DMS153 treated with DMSO at 0.1 percent for 48 hours (cell line): Measurements from ENCODE around the gene AGER.
"Not testable (repeated sequence)": the region's sequence is repeated elsewhere in the genome, so short reads cannot be mapped to it uniquely, and the experiment has no call there.

Experiments used
- DNase-seq: peaks from one replicate; lab custom pipeline; 2025; ENCODE audit not compliant: unreplicated experiment; lab: John Stamatoyannopoulos, UW

Gene AGER

DNA sequence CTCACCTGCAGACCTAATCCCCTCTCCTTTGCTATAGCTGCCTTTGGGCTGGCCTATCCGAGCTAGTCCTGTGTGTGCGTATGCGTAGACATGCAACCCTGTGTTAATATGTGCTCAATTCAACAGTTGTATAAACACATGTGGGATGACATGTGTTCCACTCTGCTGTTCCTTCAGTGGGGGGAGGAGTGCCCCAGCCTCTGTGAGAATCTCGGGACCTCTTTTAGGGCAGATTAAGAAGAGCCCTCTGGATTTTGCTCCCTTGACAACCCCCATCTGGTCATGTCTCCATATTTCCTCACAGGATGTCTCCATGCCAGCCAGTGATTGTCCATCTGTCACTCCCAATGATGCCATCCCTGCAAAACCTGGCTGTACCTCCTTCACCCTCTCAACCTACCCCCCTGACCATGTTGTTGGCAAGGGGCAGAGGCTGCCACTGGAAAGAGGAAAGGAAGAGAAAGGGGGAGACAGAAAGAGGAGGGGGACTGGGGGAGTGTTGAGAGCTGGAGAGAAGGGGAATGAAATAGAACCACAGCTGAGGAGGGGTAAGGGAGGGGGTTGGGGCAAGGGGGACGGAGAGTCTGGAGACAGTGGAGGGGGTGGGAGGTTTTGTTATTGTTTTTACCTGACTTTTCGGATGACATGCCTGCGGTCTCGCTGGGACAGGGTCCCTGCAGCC lies 32.7 kb downstream of the AGER start:
- DNase-seq: no peak

DNA sequence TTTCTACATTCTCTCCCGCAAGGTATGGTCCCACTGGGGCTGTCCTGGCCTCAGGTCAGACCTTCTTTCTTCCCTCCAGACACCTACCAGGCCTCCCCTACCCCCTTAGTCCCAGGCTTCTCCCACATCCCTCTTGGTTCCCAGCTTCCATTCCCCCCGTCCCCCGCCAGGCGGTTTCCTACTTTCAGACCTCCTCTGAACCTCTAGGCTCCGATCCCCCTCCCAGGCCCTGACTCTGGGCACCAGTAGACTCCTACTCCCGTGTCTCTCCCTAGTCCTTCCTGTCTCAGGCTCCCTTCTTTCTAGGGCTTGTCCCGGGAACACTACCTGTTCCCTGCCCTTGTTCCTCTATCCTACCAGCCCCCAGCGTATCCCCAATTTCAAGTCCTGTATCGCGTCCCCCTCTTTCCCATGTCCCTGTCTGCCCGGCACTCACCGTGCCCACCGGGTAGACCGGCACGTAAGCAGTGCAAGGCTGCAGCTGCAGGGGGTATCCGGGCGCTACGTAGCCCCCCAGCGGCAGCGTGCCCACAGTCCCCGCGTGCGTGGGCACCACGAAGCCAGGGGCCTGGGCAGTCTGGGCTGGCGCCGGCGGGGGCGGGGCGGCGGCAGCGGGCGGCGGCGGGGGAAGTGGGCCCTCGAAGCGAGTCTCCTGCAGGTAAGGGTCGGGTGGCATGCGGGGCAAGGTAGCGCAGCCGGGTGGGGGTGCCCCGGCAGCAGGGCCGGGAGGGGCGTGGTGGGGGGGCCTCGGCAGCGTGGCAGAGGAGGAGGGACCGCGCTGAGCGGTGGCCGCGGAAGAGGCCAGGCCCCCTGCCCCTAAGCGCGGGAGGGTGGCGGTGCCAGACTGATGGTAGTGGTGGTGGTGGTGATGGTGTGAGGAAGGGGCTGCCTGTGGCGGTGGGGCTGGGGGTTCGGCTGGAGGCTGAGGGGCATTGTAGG lies 33.9 kb downstream of the AGER start:
- DNase-seq: no peak

DNA sequence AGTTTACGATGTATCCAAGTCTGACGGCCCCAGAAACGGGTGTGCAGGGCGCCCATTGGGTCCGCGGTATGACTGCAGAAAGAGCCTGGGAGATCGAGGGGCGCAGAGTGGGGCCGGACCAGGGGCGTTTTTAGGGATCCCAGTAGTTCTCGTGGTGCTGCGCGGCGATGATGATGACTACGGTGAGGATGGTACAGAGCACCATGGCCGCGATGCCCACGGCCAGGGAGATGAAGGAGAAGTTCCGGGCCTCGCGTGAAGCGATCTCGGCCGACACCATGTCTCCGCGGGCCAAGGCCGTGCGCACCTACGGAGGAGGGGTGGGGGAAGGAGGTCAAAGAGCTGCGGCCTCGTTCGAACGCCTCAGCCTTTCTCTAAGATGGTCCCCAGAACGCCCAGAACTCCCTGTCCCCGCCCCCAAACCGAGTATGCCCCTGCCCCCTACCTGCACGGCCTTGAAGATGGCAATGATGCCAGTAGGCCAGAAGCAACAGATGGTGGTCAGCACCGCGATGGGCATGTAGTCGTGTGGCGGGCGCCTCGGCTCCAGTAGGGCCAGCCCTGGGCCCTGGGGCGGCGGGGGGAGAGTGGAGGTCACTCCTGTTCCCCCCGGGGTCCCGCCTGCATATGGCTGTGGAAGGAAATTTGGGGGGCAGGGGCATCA lies 34.8 kb downstream of the AGER start:
- no peak for DNase-seq

DNA sequence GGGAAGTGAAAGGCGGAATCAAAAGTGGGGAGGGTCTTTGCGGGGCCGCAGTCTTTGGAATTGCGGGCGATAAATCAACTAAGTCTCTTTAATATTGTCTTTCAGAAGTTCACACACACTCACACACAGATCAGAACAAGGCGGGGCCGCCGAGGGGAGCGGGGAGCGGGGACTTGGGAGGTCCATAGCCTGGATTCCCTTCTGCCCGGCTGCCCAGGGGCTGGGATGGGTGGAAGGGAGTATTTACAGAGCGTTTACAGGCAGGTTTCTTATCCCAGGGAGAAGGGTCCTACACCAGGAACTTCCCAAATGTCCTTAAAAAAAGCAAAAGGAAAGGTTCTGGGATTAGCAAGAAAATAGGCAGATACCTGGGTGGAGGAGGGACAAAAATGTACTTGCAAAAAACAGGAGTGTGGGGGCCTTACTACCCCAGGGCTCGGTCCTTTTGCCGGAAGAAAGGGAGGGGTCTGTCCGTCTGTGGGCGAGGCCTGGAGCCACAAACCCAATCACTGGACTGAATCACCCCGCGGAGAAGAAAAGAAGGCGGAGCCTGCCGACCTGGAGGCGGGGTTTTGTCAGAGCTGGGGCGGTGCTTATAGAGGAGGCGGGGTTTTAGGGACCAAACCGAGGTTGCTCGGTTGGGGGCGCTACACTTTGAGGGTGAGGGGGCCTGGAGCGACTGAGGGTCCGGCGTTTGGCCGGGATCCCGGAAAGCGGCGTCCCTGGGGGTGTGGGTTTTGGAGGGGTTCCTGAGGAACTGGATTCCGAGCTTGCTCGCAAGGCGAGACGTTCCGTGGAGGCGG lies 35.6 kb downstream of the AGER start:
- no peak for DNase-seq

DNA sequence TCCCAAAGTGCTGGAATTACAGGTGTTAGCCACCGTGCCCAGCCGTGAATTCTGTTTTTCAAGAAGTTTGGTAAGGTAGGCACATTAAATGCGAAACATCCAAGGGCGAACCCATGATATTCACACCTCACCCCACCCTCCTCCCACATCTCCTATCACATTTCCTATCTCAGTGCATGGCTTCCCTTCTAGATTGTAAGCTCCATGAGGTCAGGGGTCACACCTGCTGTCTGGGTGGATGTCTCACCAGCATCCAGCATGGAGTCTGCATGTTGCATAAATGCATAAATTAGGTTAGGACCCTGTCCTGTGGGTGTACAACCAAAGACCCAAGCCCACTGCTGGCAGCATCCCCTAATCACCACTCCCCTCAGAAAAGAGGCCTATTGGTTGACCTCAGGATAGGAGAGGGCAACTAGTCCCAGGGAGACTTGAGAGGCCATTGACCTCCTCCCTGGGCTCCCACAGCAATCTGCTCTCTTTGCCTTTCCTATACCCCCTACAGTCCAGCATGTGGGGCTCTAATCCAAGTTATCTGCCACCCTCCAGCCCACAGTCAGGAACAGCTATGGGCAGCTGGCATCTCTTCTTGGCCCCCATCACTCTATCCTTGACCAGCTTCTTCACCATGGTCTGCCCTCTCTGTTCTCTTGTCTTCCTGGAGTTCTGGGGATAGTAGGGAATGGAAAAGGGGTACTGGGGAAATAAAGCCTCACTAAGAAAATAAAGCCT lies 36.5 kb downstream of the AGER start:
- no peak for DNase-seq

DNA sequence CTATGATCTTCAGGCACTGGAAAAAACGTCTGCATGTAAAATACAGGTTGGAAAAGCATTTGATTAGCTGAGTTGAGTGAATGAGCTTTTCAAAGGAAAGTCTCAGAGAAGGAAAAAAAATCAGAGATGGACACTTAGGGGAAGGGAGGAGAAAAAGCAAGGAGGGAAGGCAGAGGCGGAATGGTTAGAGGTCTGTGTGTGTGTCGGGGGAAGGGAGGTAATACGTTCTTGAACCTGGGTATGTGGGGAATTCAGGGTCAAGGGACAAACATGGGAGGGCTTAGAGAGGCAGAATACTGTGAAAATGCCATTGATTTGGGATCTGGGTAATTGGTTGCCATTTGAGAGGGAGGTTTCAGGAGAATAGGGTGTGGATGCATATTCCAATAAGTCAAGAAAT lies 37.4 kb downstream of the AGER start:
- DNase-seq: no peak

DNA sequence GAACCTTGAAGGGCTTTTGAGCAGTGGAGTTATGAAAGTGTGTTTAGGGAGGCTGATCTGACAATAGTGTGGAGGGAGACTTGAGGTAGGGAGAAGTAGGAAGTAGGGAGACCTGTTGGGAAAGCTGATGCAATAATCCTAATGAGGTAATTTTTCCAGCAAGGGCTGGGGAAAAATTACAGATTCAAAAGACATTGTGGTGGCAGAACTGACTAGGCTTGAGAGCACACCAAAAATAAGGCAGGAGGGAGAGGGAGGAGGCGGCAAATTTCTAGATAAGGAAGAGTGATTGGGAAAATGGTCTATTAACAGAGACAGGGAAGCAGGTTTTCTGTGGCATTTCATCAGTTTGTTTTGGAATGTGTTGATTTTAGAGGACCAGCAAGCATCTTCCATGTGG lies 37.8 kb downstream of the AGER start:
- DNase-seq: no peak

DNA sequence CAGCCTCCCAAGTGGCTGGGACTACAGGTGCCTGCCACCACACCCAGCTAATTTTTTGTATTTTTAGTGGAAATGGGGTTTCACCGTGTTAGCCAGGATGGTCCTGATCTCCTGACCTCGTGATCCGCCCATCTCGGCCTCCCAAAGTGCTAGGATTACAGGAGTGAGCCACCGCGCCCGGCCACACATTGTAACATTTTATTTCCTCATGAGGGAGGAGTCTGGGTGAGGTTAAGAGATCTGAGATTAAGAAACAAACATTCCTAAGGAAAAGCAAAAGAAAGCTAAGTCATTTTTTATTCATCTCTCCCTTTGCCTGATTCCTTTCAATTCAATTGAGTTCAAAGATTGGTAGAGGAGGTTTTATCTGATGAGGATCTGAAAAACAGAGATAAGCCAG lies 39.8 kb downstream of the AGER start:
- not testable (repeated sequence) for DNase-seq

DNA sequence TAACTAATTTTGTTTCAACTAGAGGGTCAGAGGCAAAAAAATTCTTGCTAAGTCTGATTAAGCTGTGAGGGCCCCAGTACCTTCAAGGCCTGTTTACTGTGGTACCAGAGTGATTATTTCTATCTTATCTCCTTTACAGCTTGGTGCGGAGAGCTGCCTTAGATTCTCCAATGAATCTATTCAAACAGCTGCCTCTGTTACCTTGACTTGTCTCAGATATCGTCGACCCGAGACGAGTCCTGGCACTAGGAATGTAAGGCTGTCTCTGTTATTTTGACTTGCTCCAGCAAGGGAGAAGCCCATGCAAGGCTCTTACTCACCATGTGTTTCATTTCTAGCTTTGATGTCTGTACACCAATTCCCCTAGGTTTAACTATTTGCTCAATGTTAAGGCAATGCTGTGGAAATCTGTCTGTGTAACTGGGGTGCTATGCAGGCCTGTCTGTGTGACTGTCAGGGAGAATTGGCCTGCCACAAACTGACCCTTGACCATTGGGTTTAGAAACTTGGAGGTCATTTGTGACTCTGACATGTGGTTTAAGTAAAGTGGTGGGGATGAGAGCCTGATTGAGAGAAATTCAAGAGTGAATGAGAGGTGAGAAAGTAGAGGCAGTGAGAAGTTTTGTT lies 43.5 kb downstream of the AGER start:
- no peak for DNase-seq

DNA sequence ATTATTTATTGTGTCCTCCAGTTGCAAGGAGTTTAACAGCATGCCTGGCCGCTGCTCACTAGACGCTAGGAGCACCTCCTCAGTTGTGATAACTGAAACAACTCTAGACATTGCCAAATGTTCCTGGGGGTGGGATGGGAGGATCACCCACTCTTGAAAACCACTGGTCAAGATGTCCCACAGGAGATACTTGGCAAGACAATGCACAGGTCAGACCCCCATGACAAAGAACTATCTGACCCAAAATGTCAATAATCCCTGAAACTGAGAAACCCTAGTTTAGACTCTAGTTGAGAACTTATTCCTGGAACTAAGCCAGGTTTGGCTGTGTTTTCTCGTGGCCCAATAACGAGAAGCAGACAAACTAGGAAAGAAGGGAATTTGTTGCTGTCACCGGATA lies 44.5 kb downstream of the AGER start:
- no peak for DNase-seq

DNA sequence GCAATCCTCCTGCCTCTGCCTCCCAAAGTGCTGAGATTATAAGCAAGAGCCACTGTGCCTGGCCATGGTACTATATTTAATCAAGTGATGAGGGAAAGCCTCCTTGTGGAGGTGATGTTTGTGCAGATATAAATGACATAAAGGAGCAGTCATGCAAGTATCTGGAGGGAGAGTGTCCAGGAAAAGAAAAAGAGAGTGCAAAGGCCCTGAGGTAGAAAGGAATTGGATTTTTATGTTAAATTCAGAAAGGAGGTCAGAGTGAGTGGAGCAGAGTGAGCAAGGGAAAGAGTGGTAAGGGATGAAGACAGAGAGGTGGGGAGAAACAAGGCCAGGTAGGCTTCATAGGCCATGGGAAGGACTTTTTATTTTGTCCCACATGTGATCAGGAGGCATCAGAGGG lies 46.6 kb downstream of the AGER start:
- DNase-seq: no peak

DNA sequence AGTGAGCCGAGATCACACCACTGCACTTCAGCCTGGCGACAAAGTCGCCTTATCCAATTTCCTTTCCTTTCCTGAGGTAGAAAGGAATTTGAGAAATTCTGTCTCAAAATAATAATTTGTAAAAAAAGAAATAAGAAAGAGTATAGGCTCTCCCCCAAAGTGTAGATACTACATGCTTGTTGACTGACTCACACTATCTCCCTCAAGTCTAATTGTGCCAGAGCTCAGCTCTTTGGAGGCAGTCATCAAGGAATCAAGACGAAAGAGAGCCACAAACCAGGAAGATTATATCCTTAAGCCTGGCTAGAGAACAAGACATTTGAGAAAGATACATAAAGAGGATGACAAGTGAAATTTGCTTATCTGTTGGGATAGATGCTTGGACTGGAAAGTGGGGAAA lies 50.3 kb downstream of the AGER start:
- no peak for DNase-seq

DNA sequence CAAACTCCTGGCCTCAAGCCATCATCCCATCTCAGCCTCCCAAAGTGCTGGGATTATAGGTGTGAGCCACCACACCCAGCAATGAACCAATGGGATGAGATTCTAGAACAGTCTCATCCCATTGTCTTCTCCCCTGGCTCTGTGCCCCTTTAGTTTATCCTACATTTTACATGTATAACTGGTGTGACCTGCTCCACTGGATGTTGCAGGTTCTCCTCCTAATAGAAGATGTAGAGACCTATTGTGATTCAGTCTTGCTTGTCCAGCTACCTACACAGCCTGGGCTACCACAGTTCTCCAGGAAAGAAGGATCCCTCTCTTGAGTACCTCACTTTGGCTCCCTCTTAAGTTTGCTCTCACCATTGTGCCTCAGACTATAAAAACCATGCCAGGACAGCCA lies 51.9 kb downstream of the AGER start:
- no peak for DNase-seq

DNA sequence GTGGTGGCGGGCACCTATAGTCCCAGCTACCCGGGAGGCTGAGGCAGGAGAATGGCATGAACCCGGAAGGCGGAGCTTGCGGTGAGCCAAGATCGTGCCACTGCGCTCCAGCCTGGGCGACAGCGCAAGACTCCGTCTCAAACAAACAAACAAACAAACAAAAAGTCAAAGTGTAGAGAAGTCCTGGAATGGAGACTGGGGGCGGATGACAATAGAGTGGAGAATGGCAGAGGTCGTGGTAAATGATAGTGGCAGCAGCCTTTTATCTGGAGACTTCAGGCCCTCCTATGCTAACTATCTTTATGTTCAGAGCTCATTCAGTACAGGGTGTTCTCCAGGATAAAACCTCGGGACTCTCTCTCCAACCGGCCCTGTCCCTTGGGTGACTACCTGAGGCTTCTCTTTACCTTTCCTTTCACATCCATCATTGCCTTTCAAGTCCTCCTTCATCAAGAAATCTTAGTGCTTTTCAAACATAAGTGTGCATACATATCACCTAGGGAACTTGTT lies 52.6 kb downstream of the AGER start:
- DNase-seq: no peak
